Body of pancreas (tissue), 4 donors: ENCODE data around the gene ZFP91. TPM values are rescaled to one million over a fixed set of nuclear protein-coding genes. Genes with fewer than 3 reads are reported as not detected.

Experiments used
- ATAC-seq: fragments of 150-250 bp; one replicate; pipeline ENCODE4 v1.9.1; 2016
- DNase-seq, 4 donors: peaks; one replicate each; pipeline ENCODE4 v3.0.0-alpha.2; 2019
- H3K27ac ChIP-seq, 4 donors: fragments of 200-600 bp; sonication (generic); 1 replicate in 3 of 4; 2 replicates in 1 of 4; pipeline versions ENCODE4 v1.5.1 to v1.6.1; 2016 to 2019; ENCODE audit warnings: mild to moderate bottlenecking in 1 of 4, mixed read lengths in 1 of 4, moderate library complexity in 1 of 4
- H3K27me3 ChIP-seq, 2 donors: fragments of 200-600 bp; sonication (generic); one replicate each; pipeline ENCODE4 v1.6.0; 2016; ENCODE audit warnings: mild to moderate bottlenecking in 1 of 2
- H3K36me3 ChIP-seq, 2 donors: fragments of 200-600 bp; sonication (generic); replicated peaks in 1 of 2; 2 replicates each; pipeline ENCODE4 v1.5.1; 2016; ENCODE audit warnings: low read depth in 2 of 2; ENCODE audit not compliant: insufficient read depth in 1 of 2
- H3K4me1 ChIP-seq: fragments of 200-600 bp; sonication (generic); one replicate; pipeline ENCODE4 v1.6.0; 2016
- H3K4me3 ChIP-seq, 2 donors: fragments of 200-600 bp; sonication (generic); 1 replicate in 1 of 2; 2 replicates in 1 of 2; pipeline ENCODE4 v1.5.1; 2016 to 2019
- H3K9me3 ChIP-seq, 3 donors: fragments of 200-600 bp; sonication (generic); 1 replicate in 2 of 3; 2 replicates in 1 of 3; pipeline ENCODE4 v1.5.1; 2016
- CTCF ChIP-seq, 7 experiments: fragments of 450-650 bp in 4 of 7; fragments of 200-600 bp in 3 of 7; sonication (generic) in 3 of 7; IDR thresholded peaks; one replicate each; pipeline ENCODE4 v1.5.1; 2016 to 2019; ENCODE audit warnings: antibody characterized with exemption in 7 of 7
- POLR2A ChIP-seq, 3 donors: fragments of 450-650 bp; IDR thresholded peaks; one replicate each; pipeline ENCODE4 v1.6.1; 2016; ENCODE audit warnings: antibody characterized with exemption in 3 of 3, mild to moderate bottlenecking in 2 of 3
- WGBS, 2 donors: methylation state at CpG; one replicate each; pipeline ENCODE4 v1.1.5; 2017; 5-methylcytosine and 5-hydroxymethylcytosine counted together
- intact Hi-C: fragments of 100-400 bp; cut with DNase I; formaldehyde crosslinking; loops from one replicate; pipeline ENCODE4 v1.15.1; 2023
- total RNA-seq, 2 donors: library from RNA; depleted of rRNA; stranded (reverse); fragments of >200 nt; gene quantifications; one replicate each; pipeline ENCODE4 v1.1.0, GENCODE V29; 2016

The ZFP91 gene
- total RNA-seq, 2 donors from 2014 or later: 25.4 to 25.7 TPM

- intact Hi-C loops: no loop called here
- Histone ChIP-seq H3K4me3 (peak overlapping the region in 1 of 2 donors; percentile 86), H3K27me3 (no peaks in the 10 kb centered on the region), H3K27ac (peak overlapping the region in 3 of 4 donors; percentile 99 to 100 (median 100)), H3K9me3 (no peaks in the 10 kb centered on the region), H3K36me3 (no peaks in the 10 kb centered on the region), H3K4me1 (peaks cover 54% of the 10 kb centered on the region)
- no peak for DNase-seq
- 4 to 5% methylated on average over 2 of the region's 2 CpGs for WGBS, 2 donors
- TF ChIP-seq CTCF (IDR thresholded peaks at IDR 0.05) (no peak), POLR2A (IDR thresholded peaks at IDR 0.05) (no peak)
- no peak for ATAC-seq
These were observed 1.4 kb downstream of the ZFP91 start for GRCh38 chr11:58580311-58580710.

- DNase-seq (no peak), ATAC-seq (no peak)
- no peak overlapping the region for H3K27ac ChIP-seq
- H3K4me3 ChIP-seq: no peak overlapping the region
- 57 to 64% methylated on average over 1 of the region's 1 CpG for WGBS, 2 donors
- no peaks in the 10 kb centered on the region for H3K36me3 ChIP-seq
- TF ChIP-seq POLR2A (IDR thresholded peaks at IDR 0.05) (no peak), CTCF (IDR thresholded peaks at IDR 0.05) (no peak)
- intact Hi-C loops: no loop called here
- no peaks in the 10 kb centered on the region for H3K27me3 ChIP-seq
- H3K9me3 ChIP-seq: no peaks in the 10 kb centered on the region
- H3K4me1 ChIP-seq: peaks cover 39% of the 10 kb centered on the region
These were observed 3.6 kb downstream of the ZFP91 start for GRCh38 chr11:58582437-58582836.

- intact Hi-C loops: no loop called here
- H3K36me3 ChIP-seq: no peaks in the 10 kb centered on the region
- no peak for ATAC-seq
These were observed 8.1 kb downstream of the ZFP91 start for GRCh38 chr11:58586998-58587397.

GRCh38 chr11:58591659-58592058, 12.8 kb downstream of the ZFP91 start:
- intact Hi-C loops: no loop called here
- H3K27ac ChIP-seq: no peak overlapping the region

More at GRCh38 chr11:58586998-58587397, 8.1 kb downstream of the ZFP91 start:
- no peak overlapping the region for H3K4me3 ChIP-seq
- 88 to 89% methylated on average over 2 of the region's 2 CpGs for WGBS, 2 donors
- H3K4me1 ChIP-seq: peaks cover 25% of the 10 kb centered on the region
- TF ChIP-seq POLR2A (IDR thresholded peaks at IDR 0.05) (no peak), CTCF (IDR thresholded peaks at IDR 0.05) (no peak)
- no peaks in the 10 kb centered on the region for H3K9me3 ChIP-seq
- no peak for DNase-seq
- H3K27ac ChIP-seq: no peak overlapping the region
- H3K27me3 ChIP-seq: no peaks in the 10 kb centered on the region

More at GRCh38 chr11:58591659-58592058, 12.8 kb downstream of the ZFP91 start:
- H3K36me3 ChIP-seq: no peaks in the 10 kb centered on the region
- H3K9me3 ChIP-seq: no peaks in the 10 kb centered on the region
- peaks cover 31% of the 10 kb centered on the region for H3K4me1 ChIP-seq
- H3K27me3 ChIP-seq: no peaks in the 10 kb centered on the region
- DNase-seq (peak in 1 of 4 donors; percentile 29), ATAC-seq (peak; percentile 42)
- H3K4me3 ChIP-seq: no peak overlapping the region
- 44 to 61% methylated on average over 3 of the region's 3 CpGs for WGBS, 2 donors
- TF ChIP-seq CTCF (IDR thresholded peaks at IDR 0.05): no peak
- no peak for TF ChIP-seq POLR2A (IDR thresholded peaks at IDR 0.05)
